GM18861 (cell line): ENCODE results near the gene RBBP6.
A peak's percentile ranks its signal among the peaks of the same experiment; 100 is the strongest.
"Not testable (repeated sequence)": the region's sequence is repeated elsewhere in the genome, so short reads cannot be mapped to it uniquely, and the experiment has no call there.

Experiments
- ATAC-seq: cut with Tn5 transposase; IDR thresholded peaks from one replicate; pipeline ENCODE4 v1.9.1; 2021; ENCODE audit not compliant: unreplicated experiment

RBBP6 gene, protein sequence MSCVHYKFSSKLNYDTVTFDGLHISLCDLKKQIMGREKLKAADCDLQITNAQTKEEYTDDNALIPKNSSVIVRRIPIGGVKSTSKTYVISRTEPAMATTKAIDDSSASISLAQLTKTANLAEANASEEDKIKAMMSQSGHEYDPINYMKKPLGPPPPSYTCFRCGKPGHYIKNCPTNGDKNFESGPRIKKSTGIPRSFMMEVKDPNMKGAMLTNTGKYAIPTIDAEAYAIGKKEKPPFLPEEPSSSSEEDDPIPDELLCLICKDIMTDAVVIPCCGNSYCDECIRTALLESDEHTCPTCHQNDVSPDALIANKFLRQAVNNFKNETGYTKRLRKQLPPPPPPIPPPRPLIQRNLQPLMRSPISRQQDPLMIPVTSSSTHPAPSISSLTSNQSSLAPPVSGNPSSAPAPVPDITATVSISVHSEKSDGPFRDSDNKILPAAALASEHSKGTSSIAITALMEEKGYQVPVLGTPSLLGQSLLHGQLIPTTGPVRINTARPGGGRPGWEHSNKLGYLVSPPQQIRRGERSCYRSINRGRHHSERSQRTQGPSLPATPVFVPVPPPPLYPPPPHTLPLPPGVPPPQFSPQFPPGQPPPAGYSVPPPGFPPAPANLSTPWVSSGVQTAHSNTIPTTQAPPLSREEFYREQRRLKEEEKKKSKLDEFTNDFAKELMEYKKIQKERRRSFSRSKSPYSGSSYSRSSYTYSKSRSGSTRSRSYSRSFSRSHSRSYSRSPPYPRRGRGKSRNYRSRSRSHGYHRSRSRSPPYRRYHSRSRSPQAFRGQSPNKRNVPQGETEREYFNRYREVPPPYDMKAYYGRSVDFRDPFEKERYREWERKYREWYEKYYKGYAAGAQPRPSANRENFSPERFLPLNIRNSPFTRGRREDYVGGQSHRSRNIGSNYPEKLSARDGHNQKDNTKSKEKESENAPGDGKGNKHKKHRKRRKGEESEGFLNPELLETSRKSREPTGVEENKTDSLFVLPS (N-terminal part only)

DNA sequence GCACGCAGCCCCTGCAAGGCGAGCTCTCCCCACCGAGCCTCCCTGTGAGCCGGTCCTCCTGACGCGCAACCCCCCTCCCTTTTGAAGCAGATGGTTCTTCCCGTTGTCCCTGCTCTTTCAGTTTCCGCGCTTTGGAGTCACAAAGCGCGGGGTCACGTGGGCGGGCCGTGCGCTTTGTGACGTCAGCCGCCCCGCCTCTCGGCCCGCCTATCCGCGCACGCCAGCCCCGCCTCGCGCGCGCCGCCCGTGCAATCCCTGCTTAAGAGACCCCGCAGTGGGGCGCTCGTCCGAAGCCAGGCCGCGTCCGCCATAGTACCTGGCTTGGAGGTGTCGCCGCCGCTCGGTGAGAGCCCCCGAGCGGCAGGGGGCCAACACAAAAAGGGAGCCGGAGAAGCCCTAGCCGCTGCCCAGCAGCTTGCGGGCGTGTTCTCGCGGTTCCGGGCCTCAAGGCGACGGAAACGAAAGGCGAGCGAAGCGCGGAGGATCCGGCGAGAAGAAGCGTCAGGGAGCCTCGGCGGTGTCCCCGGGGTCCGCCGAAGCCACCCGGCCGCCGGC lies at the start of gene RBBP6:
Gene RBBP6 (plus strand): TSS at position 272 of the 555 bp plus-strand sequence. CDS start 1,061 bp downstream, outside the sequence.
- peak; percentile 84 for ATAC-seq

DNA sequence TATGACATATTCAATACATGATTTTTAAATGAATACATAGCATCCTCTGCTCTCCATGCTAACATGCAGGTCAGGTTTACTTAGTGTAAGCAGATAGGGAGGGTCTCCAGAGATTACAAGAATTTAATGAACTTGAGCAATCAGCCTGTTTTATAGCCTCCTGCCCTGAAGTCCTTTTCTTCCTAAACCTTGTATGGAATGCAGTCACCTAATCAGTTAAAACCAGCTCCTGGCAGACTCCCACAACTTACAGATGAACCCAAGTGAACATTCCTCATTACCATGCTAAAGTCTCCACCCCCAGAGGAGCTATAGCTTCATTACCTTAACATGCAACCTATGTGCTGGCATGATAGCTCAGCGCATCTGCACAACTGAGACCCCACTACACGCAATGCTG lies 48.5 kb upstream of the RBBP6 start:
- ATAC-seq = no peak

DNA sequence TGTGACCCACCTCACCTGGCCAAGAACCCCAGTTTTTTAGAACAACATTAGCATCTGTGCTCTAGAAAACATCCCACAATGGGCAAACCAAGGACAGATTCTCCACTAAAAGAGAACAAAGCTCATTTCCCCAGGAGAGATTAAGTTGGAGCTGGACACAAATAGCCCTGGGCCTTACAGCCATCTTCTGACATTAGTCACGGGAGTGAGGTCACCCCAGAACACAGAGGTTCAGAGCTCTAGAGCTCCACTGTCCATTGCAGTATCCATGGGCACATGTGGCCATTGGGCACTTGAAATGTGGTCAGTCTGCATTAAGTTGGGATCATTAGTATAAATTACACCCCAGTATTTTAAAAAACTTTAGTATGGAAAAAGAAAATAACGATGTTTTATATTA lies 47.6 kb upstream of the RBBP6 start:
- no peak for ATAC-seq

DNA sequence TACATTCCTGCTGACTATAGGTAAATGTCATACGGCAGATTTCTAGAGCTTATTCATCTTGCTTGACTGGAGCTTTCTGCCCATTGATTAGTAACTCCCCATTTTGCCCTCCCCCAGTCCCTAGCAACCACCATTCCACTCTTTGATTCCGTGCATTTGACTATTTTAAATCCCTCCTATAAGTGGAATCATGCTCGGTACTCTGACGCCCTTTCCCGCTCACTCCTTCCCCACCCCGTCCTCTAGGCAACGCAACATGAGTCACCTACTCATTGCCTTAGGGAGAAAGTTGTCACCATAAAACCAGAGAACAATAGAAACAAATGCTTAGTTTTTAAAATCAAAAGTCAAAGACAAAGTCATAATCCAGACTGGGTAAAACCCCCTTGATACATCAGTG lies 45.5 kb upstream of the RBBP6 start:
- ATAC-seq = no peak

DNA sequence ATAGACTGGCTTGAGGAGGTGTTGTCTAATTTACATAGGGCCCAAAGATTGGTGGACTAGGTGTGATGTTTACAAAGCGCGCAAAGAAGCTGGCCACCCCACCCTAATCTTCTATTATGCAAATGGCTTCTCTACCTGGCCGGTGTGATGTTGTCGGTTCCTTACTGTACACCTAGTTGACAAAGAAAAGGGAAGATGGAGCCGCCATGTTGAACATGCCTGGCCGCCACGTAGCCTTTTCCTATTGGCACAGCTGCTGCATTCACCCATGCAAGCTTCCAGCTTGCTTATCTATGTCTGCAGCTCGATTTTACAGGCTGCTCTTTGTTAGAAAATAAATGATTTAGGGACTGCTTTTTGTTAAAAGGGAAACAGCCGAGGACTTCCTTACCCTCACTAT lies 44.2 kb upstream of the RBBP6 start:
- not testable (repeated sequence) for ATAC-seq

DNA sequence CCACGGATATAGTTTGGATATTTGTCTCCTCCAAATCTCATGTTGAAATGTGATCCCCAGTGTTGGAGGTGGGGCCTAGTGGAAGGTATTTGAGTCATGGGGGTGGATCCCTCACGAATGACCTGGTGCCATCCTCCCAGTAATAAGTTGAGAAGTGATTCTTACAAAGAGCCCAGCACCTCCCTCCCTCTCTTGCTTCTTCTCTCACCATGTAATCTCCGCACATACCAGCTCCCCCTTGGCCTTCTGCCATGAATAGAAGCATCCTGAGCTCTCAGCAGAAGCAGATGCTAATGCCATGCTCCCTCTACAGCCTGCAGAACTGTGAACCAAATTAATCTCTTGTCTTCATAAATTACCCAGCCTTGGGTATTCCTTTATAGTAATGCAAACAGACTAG lies 41.9 kb upstream of the RBBP6 start:
- ATAC-seq = no peak

DNA sequence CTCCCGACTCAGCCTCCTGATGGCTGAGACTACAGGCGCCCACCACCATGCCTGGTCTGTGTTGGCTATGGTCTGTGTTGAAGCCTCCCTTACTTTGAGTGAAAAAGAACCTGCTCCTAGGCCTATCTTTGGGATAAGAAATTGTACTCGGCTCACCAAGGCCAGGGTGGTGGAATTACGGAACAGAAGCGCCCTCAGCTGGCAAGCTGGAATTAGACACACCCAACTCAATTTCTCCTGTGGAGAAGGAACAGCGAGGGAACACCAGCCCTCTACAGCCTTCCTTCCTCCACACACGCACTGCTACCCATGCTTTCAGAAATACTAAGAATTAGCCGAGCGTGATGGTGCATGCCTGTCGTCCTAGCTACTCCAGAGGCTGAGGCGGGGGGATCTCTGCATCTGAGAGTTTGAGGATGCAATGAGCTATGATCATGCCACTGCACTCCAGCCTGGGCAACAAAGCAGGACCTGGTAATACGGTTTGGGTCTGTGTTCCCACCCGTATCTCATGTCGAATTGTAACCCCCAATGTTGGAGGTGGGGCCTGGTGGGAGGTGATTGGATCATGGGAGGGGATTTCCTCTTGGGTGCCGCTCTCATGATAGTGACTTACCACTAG lies 40.1 kb upstream of the RBBP6 start:
- ATAC-seq = no peak

DNA sequence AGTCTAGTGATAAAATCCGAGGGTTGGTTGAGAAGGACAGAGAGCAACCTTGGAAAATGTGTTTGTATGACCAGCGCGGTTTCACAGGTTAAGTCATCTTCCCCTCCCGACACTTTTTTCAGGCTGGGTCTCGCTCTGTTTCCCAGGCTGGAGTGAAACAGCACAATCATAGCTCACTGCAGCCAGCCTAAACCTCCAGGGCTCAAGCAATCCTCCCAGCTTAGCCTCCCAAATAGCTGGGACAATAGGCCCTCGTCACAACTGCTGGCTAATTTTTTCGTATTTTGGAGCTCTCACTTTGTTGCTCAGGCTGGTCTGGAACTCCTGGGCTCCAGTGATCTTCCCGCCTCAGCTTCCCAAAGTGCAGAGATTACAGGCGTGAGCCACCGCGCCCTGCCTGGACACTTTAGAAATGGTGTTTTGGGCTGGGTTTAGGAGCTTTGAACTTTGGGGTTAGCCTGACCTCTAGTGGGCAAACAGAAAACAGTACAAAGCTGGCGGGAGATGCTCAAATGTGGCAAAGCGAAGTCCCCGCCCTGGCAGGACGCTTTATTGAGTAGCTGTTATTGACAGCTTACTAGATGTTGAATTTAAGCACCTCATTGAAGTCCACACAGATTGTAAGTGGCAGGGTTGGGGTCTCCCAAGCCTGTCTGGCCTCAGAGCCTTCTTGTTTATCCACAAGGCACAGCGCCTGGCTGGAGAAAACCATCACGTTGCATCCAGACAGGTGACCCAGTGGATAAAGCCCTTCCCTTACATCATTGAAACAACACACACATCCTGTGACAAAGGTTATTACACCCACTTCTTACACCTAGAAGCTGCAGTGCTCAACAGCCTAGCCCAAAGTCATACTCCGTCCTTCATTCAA lies 34.7 kb upstream of the RBBP6 start:
- ATAC-seq = no peak

DNA sequence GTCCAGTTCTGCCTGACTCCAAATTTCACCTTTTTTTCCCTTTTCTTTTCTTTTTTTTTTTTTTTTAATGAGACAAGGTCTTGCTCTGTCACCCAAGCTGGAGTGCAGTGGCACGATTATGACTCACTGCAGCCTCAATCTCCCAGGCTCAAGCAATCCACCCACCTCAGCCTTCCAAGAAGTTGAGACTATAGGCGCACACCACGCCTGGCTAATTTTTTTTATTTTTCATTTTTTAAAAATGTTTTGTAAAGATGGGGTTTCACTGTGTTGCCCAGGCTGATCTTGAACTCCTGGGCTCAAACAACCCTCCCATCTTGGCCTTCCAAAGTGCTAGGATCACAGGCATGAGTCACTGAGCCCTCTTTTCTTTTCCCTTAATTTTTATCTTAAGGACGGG lies 33.4 kb upstream of the RBBP6 start:
- ATAC-seq = no peak

DNA sequence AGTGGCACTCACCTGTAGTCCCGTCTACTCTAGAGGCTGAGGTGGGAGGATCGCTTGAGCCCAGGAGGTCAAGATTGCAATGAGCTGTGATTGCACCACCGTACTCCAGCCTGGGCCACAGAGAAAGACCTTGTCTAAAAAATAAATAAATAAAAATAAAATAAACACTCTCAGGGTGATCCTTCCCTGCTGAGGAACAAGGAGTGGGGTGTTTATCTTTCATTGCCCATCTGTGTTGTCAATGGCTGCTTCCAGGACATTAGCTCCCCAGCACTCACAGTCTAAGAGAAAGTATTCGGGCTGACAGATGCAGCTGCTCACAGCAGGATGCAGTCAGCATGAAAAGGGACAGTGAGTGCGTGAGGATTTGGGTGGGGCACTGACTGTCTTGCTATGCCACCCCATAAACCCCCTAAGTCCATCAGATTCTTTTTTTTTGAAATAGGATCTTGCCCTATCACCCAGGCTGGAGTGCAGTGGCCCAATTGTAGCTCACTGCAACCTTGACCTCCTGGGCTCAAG lies 31.3 kb upstream of the RBBP6 start:
- no peak for ATAC-seq

DNA sequence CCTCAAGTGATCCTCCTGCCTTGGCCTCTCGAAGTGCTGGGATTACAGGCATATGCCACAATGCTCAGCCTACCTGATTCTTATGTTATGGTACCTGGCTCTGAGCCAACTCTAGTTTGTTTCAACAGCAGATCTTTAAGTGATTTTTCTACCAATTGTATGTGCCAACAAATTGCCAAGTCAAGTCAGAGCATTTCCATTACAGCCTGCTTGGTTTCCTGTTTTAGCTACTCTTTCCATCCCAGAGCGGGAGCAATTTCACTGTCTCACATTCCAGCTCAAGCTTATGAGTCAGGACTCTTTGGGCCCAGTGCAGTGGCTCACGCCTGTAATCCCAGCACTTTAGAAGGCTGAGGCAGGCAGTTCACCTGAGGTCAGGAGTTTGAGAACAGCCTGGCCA lies 30.8 kb upstream of the RBBP6 start:
- ATAC-seq = no peak

DNA sequence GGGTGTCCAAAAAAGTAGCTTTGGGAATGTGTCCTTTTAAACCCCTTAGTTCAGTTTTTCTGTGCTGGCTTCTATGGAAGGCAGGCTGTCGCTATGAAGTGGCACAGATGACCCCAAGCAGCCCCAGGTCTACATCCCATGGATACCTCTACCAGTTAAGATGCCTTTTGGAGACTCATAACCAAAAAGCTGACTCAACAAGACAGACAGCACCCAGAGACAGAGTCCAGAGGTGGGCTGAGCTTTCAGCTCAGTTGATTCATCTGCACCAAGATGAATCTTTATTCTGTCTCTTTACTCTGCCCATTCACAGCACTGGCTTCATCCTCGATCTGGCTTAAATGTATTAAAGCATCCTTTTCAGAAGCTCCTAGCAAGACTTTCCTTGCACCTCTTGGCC lies 29.8 kb upstream of the RBBP6 start:
- ATAC-seq = no peak

DNA sequence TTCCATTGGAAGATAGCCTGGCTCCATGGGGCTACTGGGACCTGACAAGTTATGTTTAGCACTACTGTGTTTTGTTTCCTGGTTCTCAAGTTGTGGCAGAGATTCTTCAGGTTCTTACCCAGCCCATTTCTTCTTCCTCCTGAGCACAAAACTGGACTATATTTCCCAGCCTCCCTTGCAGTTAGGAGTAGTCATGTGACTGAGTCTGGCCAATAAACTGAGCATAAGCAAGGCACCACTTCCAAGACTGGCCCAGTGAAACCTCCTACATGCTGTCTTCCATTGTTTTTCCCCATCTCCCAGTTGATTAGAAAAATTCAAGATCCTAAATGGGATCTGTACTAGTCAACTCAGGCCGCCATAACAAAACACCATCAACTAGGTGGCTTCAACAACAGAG lies 28.2 kb upstream of the RBBP6 start:
- no peak for ATAC-seq

DNA sequence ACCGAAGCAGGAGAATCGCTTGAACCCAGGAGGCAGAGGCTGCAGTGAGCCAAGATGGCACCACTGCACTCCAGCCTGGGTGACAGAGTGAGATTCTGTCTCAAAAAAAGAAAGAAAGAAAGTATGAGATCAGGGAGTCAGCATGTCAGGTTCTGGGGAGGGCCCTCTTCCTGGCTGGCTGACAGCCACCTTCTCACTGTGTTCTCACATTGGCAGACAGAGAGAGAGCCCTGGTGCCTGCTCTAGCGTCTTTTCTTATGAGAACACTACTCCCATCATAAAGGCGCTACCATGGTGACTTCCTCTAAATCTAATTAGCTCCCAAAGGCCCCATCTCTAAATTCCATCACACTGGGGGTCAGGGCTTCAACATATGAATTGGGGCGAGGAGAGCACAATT lies 27.6 kb upstream of the RBBP6 start:
- ATAC-seq = no peak

DNA sequence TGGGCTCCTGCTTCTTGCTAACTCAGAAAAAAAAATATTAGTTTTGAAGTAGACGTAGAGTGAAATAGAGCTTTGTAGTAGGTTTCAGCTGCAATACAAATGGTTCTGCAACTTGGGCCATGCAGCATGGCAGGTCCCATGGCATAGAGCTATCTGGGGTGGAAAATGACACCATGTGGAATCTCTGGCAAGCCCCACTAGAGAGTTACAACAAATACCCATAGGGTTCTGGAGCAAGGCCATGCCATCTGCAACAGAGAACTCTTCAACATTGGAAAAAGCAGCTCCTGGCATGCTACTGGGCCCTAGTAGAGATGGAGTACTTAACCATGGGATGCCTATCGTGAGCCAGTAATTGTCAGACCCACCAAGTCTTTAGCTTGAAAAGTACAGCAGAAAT lies 25.3 kb upstream of the RBBP6 start:
- ATAC-seq = no peak

DNA sequence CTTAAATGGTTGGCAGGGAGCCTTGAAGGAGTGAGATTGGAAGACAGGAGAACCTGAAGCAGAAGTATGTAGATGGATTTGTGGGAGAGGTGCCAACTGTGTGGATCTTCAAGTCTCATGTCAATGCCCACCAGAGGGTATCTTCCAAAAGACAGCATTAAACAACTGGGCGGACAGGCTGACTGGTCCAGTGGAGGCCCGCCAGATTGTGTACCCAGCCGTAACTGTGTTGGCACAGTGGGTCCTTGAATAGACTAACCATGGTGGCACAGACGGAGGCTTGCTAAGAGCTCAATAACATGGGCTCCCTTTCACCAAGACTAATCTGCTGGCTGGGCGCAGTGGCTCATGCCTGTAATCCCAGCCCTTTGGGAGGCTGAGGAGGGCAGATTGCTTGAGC lies 24.2 kb upstream of the RBBP6 start:
- ATAC-seq = no peak

DNA sequence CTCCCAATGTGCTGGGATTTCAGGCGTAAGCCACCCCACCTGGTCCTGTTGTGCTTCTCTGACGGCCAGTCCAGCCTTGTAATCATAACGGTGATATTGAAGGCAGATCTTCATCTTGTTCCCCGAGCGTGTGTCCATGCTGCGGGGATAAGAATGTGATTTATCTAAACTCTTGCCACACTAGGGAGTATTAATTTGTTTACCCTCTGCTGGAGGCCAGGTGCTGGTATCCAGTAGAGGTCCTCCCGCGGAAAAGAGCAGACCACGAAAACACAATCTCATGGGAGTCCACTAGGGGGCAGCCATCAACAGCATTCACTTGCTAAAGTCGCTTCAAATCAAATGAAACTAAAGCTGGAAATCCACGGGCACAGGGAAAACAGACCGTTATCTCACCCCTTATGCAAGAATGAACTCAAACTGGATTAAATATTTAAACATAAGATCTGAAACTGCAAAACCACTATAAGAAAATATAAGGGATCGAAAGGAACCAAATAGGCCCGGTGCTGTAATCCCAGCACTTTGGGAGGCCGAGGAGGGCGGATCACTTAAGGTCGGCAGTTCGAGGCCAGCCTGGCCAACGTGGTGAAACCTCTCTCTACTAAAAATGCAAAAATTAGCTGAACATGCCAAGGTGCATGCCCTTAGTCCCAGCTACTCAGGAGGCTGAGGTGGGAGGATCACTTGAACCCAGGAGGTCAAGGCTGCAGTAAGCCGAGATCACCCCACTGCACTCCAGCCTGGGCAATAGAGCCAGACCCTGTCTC lies 22.3 kb upstream of the RBBP6 start:
- no peak for ATAC-seq

DNA sequence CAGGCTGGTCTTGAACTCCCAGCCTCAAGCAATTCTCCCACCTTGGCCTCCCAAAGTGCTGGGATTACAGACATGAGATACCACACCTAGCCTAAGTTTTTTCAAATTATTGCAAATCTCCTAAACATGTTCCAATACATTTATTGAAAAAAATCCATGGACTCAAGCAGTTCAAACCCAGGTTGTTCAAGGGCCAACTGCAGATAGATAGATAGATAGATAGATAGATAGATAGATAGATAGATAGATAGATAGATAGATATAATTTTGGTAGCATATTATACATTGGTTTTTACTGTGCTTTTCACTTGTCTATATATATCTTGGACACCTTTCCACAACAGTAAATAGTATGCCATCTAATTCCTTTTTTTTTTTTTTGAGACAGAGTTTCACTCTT lies 20.9 kb upstream of the RBBP6 start:
- ATAC-seq = no peak

DNA sequence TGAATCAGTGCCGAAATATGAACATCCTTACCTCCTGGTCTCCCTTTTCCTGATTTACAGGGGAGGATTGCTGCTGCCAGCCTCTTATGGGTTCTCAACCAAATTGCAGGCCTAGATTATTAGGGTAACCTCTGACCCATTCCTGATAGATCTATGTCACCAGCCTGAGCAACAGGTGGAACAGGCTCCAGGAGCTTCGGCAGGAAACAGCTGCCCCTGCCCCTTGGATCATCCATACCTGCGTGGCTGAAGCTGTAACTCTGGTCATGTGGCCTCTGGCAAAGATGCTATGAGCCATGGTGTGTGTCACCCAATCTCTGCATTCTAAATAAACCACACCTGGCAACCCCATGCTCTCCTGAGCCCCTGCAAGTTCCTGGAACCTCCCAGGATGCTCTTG lies 18.4 kb upstream of the RBBP6 start:
- no peak for ATAC-seq
